Epithelial cell of proximal tubule (primary cell): ENCODE data around the gene GHDC. TPM values are rescaled to one million over a fixed set of nuclear protein-coding genes. Genes with fewer than 3 reads are reported as not detected.
"Not testable (repeated sequence)": the region's sequence is repeated elsewhere in the genome, so short reads cannot be mapped to it uniquely, and the experiment has no call there.

Source experiments
- DNase-seq: peaks from one replicate; pipeline ENCODE4 v3.0.0-alpha.2; 2011; ENCODE audit warnings: low read depth
- H3K4me3 ChIP-seq: 2 replicates; pipeline ENCODE4 v1.5.1; 2011; ENCODE audit warnings: low read depth, mild to moderate bottlenecking, low read length
- total RNA-seq: library from RNA; depleted of rRNA; stranded (reverse); fragments of >200 nt; gene quantifications from 2 replicates; pipeline ENCODE4 v1.2.3, GENCODE V29; 2015
- TF ChIP-seq, protein P1 (sequence below): conservative IDR thresholded peaks from 2 replicates; pipeline ENCODE4 v1.5.1; 2012; ENCODE audit warnings: low read depth, mild to moderate bottlenecking, low read length

The GHDC gene
- total RNA-seq, 1 donor from 2014 or later = 17.4 TPM

GRCh38 chr17:42221886-42222745, 27.8 kb upstream of the GHDC start:
- TF ChIP-seq, protein P1, sequence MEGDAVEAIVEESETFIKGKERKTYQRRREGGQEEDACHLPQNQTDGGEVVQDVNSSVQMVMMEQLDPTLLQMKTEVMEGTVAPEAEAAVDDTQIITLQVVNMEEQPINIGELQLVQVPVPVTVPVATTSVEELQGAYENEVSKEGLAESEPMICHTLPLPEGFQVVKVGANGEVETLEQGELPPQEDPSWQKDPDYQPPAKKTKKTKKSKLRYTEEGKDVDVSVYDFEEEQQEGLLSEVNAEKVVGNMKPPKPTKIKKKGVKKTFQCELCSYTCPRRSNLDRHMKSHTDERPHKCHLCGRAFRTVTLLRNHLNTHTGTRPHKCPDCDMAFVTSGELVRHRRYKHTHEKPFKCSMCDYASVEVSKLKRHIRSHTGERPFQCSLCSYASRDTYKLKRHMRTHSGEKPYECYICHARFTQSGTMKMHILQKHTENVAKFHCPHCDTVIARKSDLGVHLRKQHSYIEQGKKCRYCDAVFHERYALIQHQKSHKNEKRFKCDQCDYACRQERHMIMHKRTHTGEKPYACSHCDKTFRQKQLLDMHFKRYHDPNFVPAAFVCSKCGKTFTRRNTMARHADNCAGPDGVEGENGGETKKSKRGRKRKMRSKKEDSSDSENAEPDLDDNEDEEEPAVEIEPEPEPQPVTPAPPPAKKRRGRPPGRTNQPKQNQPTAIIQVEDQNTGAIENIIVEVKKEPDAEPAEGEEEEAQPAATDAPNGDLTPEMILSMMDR = peak; percentile 84
- H3K4me3 ChIP-seq = no peak overlapping the region
- no peak for DNase-seq

DNA sequence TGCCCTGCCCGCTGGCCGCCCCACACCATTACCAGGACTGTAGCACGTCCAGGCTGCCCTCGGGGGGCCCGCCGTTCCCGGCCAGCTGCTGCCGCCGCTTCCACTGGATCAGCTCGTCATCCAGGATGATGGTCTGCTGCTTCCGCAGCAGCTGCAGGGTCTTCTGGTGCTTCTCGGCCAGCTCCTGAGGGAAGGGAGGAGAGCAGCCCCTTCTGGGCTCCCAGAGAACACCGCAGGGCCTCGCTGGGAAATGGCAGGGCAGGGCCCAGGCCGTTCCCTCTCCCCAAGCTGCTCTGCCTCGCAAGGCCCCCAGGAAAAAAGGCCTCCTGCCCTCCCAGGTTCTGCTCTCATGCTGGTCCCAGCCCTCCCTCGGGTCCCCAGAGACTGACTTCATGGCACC, 25.0 kb upstream of the GHDC start:
- not testable (repeated sequence) for DNase-seq

DNA sequence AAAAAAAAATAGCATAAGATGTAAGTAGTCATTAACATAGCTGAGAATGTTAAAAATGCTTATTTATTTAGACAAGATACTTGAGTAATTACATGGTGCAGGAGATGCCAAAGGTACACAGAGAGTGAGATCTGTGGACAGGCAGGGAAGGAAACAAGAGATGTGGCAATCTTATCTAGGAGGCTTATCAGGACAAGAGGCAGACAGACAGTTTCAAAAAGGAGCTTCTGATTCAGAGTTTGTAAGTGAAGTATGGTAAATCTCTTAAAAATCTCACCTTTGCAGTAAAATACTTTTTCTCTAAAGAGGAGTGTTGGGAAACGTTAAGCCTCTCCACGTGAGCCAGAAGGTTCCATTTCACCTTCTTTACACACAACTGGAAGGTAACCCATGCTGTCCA, 19.9 kb upstream of the GHDC start:
- DNase-seq = no peak
- TF ChIP-seq, protein P1 = no peak
- H3K4me3 ChIP-seq = no peak overlapping the region

More for the DNA sequence above, 25.0 kb upstream of the GHDC start:
- H3K4me3 ChIP-seq = not testable (repeated sequence)

DNA sequence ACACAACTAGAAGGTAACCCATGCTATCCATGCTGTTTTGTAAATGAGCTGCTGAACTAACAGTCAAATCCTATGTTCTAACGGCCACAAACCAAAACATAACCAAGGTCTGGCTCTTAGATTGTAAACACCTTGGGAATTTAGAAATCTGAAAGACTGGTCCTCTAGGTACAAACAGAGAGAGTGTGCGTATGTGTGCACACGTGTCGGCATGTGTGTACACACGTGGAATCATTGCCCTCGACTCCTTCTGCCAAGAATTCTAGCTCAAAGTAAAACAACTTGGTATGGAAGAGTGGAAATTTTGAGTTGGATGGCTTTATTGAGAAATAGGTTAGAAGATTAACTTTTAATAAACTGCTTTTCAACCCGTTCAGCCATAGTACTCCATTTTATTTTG, 18.1 kb upstream of the GHDC start:
- TF ChIP-seq, protein P1 = no peak
- no peak for DNase-seq
- no peak overlapping the region for H3K4me3 ChIP-seq

GRCh38 chr17:42211921-42212341, 17.6 kb upstream of the GHDC start:
- not testable (repeated sequence) for DNase-seq, H3K4me3 ChIP-seq

DNA sequence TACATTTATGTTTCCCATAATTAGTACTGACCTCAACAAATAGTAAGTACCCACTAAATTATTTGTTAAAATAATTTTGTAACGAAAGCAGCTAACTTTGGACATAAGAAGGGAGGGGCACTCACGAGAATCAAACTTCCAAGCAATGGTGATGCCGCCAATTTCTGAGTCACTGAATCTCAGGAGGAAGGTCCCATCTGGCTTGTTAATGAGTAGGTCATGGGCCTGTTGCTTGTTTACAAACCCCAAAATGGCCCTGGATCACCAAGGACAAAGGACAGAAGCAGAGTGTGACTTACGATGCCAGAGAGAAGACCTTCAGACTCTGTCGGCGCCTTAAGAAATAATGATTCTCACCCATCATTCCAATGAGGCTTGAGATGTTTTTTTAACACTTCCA, 15.8 kb upstream of the GHDC start:
- TF ChIP-seq, protein P1 = no peak
- DNase-seq = no peak
- H3K4me3 ChIP-seq = no peak overlapping the region

DNA sequence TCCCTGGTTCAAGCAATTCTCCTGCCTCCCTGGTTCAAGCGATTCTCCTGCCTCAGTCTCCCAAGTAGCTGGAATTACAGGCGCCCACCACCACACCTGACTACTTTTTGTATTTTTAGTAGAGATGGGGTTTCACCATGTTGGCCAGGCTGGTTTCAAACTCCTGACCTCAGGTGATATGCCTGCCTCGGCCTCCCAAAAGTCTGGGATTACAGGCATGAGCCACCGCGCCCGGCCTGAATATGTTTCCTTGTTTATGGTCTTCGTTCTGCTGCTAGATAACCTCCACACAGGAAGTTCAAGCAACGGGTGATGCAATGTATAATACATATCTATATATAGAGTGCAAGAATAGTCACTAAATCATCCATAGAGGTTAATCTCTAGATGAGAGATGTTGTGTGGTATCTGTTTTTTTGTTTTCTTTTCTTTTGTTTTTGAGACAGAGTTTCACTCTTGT, 11.9 kb upstream of the GHDC start:
- DNase-seq, H3K4me3 ChIP-seq: not testable (repeated sequence)

DNA sequence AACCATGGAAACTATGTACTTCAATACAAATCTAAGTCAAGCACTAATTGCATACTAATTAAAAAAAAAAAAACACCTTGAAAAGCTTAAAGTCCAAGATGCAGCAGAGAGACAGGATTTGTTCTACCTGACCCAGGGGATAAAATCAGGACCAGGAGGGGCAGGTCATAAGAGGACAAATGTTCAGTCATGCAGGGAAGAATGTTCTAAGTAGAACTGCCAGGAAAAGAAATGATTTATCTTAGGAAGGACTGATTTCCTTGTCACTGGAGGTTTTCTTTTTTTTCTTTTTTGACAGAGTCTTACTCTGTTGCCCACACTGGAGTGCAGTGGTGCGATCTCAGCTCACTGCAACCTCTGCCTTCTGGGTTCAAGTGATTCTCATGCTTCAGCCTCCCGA, 9.1 kb upstream of the GHDC start:
- no peak for DNase-seq
- H3K4me3 ChIP-seq = no peak overlapping the region
- TF ChIP-seq, protein P1 = no peak
